K562 (cell line): ENCODE data around the gene CCDC74B. TPM values are rescaled to one million over a fixed set of nuclear protein-coding genes. Genes with fewer than 3 reads are reported as not detected.
"Not testable (repeated sequence)": the region's sequence is repeated elsewhere in the genome, so short reads cannot be mapped to it uniquely, and the experiment has no call there.

Experiments
- ATAC-seq: fragments of 200-7000 bp; cut with Tn5 transposase; 3 replicates; pipeline ENCODE4 v1.9.1; 2020; ENCODE audit warnings: moderate library complexity
- BruUV-seq: library from RNA; stranded (reverse); fragments of 400-500 nt; replicated peaks from 2 replicates; lab custom pipeline; 2021; lab: Mats Ljungman, UMichigan
- CTCF ChIA-PET: fragments of 300-600 bp; formaldehyde crosslinking; extraction: SDS; loops from one replicate; lab custom pipeline; 2021; ENCODE audit warnings: low intra/inter-chr PET ratio; lab: Yijun Ruan, JAX
- POLR2A ChIA-PET: fragments of 300-600, 350-650 bp; sonication (Branson Sonifier 250); formaldehyde crosslinking; extraction: SDS; loops from one replicate; lab custom pipeline; 2021; ENCODE audit warnings: antibody characterized with exemption, inconsistent platforms; lab: Yijun Ruan, JAX
- DNase-seq, 4 experiments: peaks; one replicate each; pipeline versions ENCODE4 v3.0.0 to v3.0.0-alpha.2; 2011 to 2018; ENCODE audit warnings: low spot score in 3 of 4, mixed read lengths in 3 of 4; ENCODE audit errors: extremely low read depth in 1 of 4
- FAIRE-seq: peaks from 2 replicates; lab custom pipeline; 2011; peaks lifted over from hg19 to GRCh38; lab: Jason Lieb, UNC
- H2AFZ ChIP-seq: 2 replicates; pipeline ENCODE4 v1.6.0; 2011; ENCODE audit warnings: low read depth, low read length, control low read depth, inconsistent platforms
- H3K27ac ChIP-seq: fragments of 200-600 bp; 3 replicates; pipeline ENCODE4 v1.8.0; 2011; ENCODE audit warnings: low read depth, mild to moderate bottlenecking, control low read depth, inconsistent platforms, low read length, moderate library complexity, mixed read lengths; ENCODE audit errors: extremely low read depth
- H3K27me3 ChIP-seq, 2 experiments: fragments of 300-600 bp in 1 of 2; 2 replicates in 1 of 2; 3 replicates in 1 of 2; pipeline versions ENCODE4 v1.6.0 to v1.8.0; 2011; ENCODE audit warnings: inconsistent platforms in 2 of 2, low read length in 2 of 2, mild to moderate bottlenecking in 1 of 2, mixed read lengths in 1 of 2, moderate library complexity in 1 of 2; ENCODE audit not compliant: control insufficient read depth in 2 of 2, insufficient read depth in 2 of 2
- H3K36me3 ChIP-seq: fragments of 300-600 bp; 3 replicates; pipeline ENCODE4 v1.8.0; 2011; ENCODE audit warnings: mild to moderate bottlenecking, low read length, inconsistent platforms; ENCODE audit not compliant: control insufficient read depth, insufficient read depth
- H3K4me1 ChIP-seq, 2 experiments: fragments of 200-600 bp in 1 of 2; replicated peaks in 1 of 2; 2 replicates in 1 of 2; 3 replicates in 1 of 2; pipeline versions ENCODE4 v1.5.1 to v1.8.0; 2011; ENCODE audit warnings: inconsistent platforms in 2 of 2, low read length in 2 of 2, mild to moderate bottlenecking in 1 of 2, mixed read lengths in 1 of 2, moderate library complexity in 1 of 2; ENCODE audit not compliant: control insufficient read depth in 2 of 2, insufficient read depth in 2 of 2
- H3K4me2 ChIP-seq: 2 replicates; pipeline ENCODE4 v1.6.1; 2011; ENCODE audit warnings: low read length, control low read depth, inconsistent platforms, mixed read lengths; ENCODE audit not compliant: insufficient read depth
- H3K4me3 ChIP-seq: fragments of 200-600 bp; sonication (generic), shearing (Covaris generic); 2 replicates; pipeline ENCODE4 v1.5.1; 2016; ENCODE audit warnings: control low read depth, inconsistent platforms
- H3K79me2 ChIP-seq: fragments of 200-600 bp; 3 replicates; pipeline ENCODE4 v1.8.0; 2011; ENCODE audit warnings: low read length, inconsistent platforms; ENCODE audit not compliant: control insufficient read depth, insufficient read depth
- H3K9ac ChIP-seq, 2 experiments: 2 replicates each; pipeline versions ENCODE4 v1.6.0 to v1.6.1; 2011; ENCODE audit warnings: low read depth in 2 of 2, low read length in 2 of 2, control low read depth in 1 of 2, inconsistent platforms in 1 of 2, mild to moderate bottlenecking in 1 of 2, mixed read lengths in 1 of 2; ENCODE audit not compliant: insufficient read depth in 1 of 2
- H3K9me1 ChIP-seq: one replicate; pipeline ENCODE4 v1.6.0; 2011; ENCODE audit warnings: inconsistent platforms, mild to moderate bottlenecking, low read length, moderate library complexity; ENCODE audit not compliant: control insufficient read depth, insufficient read depth
- H3K9me3 ChIP-seq: replicated peaks from 2 replicates; pipeline ENCODE4 v1.5.1; 2011; ENCODE audit warnings: low read depth, low read length, inconsistent platforms; ENCODE audit not compliant: control insufficient read depth, insufficient read depth
- H4K20me1 ChIP-seq: replicated peaks from 2 replicates; pipeline ENCODE4 v1.6.1; 2011; ENCODE audit warnings: low read length, inconsistent platforms, mixed read lengths; ENCODE audit not compliant: control insufficient read depth, insufficient read depth
- POLR2G ChIP-seq: fragments of 200-400 bp; formaldehyde crosslinking; IDR thresholded peaks from 2 replicates; pipeline ENCODE4 v1.6.1; 2017; ENCODE audit warnings: low read depth, mild to moderate bottlenecking, antibody characterized with exemption, low read length, moderate library complexity
- WGBS: fragments of 100-300 bp; shearing (Covaris generic); methylation state at CpG from one replicate; pipeline ENCODE4 v1.1.6; 2016; ENCODE audit warnings: low coverage, mixed read lengths; ENCODE audit not compliant: insufficient coverage; ENCODE audit errors: missing lambda C conversion rate; 5-methylcytosine and 5-hydroxymethylcytosine counted together
- in situ Hi-C: fragments of 300-500 bp; cut with MboI; formaldehyde crosslinking; loops from 4 replicates; pipeline ENCODE4 v1.15.0; 2018; ENCODE audit warnings: inconsistent platforms, mixed read lengths
- intact Hi-C: fragments of 100-400 bp; cut with micrococcal nuclease; formaldehyde crosslinking; loops from 2 replicates; pipeline ENCODE4 v1.14.2; 2022
- polyA plus RNA-seq, 8 experiments: library from polyadenylated mRNA; depleted of rRNA in 4 of 8; stranded (reverse) in 5 of 8; unstranded in 3 of 8; fragments of >200 nt; fragmentation: Nextera tagmentation in 2 of 8; fragmentation: Illumina TruSeq in 1 of 8; extraction: Ambion mirVana in 2 of 8; extraction: Trizol in 1 of 8; gene quantifications; 2 replicates each; pipeline versions ENCODE4 v1.2.1 to v1.2.3, GENCODE V29; 2011 to 2014; ENCODE audit warnings: inconsistent platforms in 1 of 8, missing spikeins in 1 of 8
- total RNA-seq, 7 experiments: library from RNA; depleted of rRNA in 6 of 7; stranded (reverse); fragments of >200 nt in 6 of 7; fragmentation: Illumina TruSeq in 2 of 7; extraction: Trizol in 2 of 7; gene quantifications; 2 replicates each; pipeline versions ENCODE4 v1.2.1 to v1.2.3, GENCODE V29; 2011 to 2021; ENCODE audit warnings: low replicate concordance in 1 of 7

CCDC74B gene
- total and polyA plus RNA-seq, 9 of the 15 experiments (the other 6 are each of a cell fraction or from before 2014, with no cell fraction given), result 0.04 to 1.5 (median 0.52) TPM; not detected in 1

GRCh38 chr2:130152136-130152815 lies 7.4 kb upstream of the CCDC74B start:
- H3K4me1 ChIP-seq, result peaks cover 0 to 16% of the 10 kb centered on the region in 2 experiments; a peak in 3 of 5 replicates
- H3K4me3 ChIP-seq, BruUV-seq: not testable (repeated sequence)
- peak; percentile 57 for TF ChIP-seq POLR2G
- TF ChIP-seq, all 486 proteins: peak for 1; not testable (repeated sequence) for 485
- DNase-seq, H2AFZ ChIP-seq, CTCF ChIA-PET, H3K9ac ChIP-seq, H3K4me2 ChIP-seq, H3K79me2 ChIP-seq, FAIRE-seq, H3K9me3 ChIP-seq, H3K27me3 ChIP-seq, intact Hi-C loops, H3K9me1 ChIP-seq, in situ Hi-C loops, ATAC-seq, H3K27ac ChIP-seq, H4K20me1 ChIP-seq: not testable (repeated sequence)
- H3K36me3 ChIP-seq, result peaks cover 38% of the 10 kb centered on the region; the same call in 1 of the 3 replicates
- 100% methylated on average over 5 of the region's 27 CpGs for WGBS
- POLR2A ChIA-PET, result interaction anchor here (0.7 kb wide), 1 partner anchor 22 kb away, joined by 3 read pairs; no protein-coding TSS in a partner anchor

GRCh38 chr2:130151145-130151512 lies 6.2 kb upstream of the CCDC74B start:
- 72% methylated on average over 3 of the region's 5 CpGs for WGBS
- H3K4me2 ChIP-seq, ATAC-seq, H3K9me1 ChIP-seq, in situ Hi-C loops, H3K4me3 ChIP-seq, H3K4me1 ChIP-seq, H3K27me3 ChIP-seq, CTCF ChIA-PET, POLR2A ChIA-PET, H4K20me1 ChIP-seq, DNase-seq, H2AFZ ChIP-seq, H3K9ac ChIP-seq, H3K79me2 ChIP-seq, H3K9me3 ChIP-seq, intact Hi-C loops, BruUV-seq, H3K27ac ChIP-seq: not testable (repeated sequence)
- FAIRE-seq, result peak; percentile 79
- H3K36me3 ChIP-seq, result peaks cover 33% of the 10 kb centered on the region; the same call in 1 of the 3 replicates
